ENCODE results near the gene PDE3B. TPM values are rescaled to one million over a fixed set of nuclear protein-coding genes. Genes with fewer than 3 reads are reported as not detected.

Gene PDE3B
- total and polyA plus RNA-seq, 9 of the 15 experiments (the other 6 are each of a cell fraction or from before 2014, with no cell fraction given) = 2.3 to 22.5 (median 12.2) TPM

- TF ChIP-seq CLOCK (CRISPR knock-in tag; IDR thresholded peaks at IDR 0.05; ENCODE audit: borderline replicate concordance) (no peak), TGIF2 (CRISPR knock-in tag; IDR thresholded peaks at IDR 0.05) (no peak), ZSCAN29 (IDR thresholded peaks at IDR 0.05) (no peak), ZNF143 (CRISPR knock-in tag; IDR thresholded peaks at IDR 0.05) (no peak), HMBOX1 (IDR thresholded peaks at IDR 0.05) (no peak), ZNF134 (CRISPR knock-in tag; conservative IDR thresholded peaks at IDR 0.05) (no peak), FUS (optimal IDR thresholded peaks at IDR 0.05; ENCODE audit: low read depth, low read length) (no peak), ZBTB2 (IDR thresholded peaks at IDR 0.05) (no peak), RB1 (IDR thresholded peaks at IDR 0.05; ENCODE audit: low read depth) (no peak), ARHGAP35 (IDR thresholded peaks at IDR 0.05; ENCODE audit: partially characterized antibody) (no peak), E4F1 (CRISPR knock-in tag; IDR thresholded peaks at IDR 0.05; ENCODE audit: borderline replicate concordance) (peak; percentile 21; the same call in 1 of the 2 replicates), U2AF2 (optimal IDR thresholded peaks at IDR 0.05; ENCODE audit: low read depth, low read length) (no peak), AFF1 (IDR thresholded peaks at IDR 0.05; ENCODE audit: low read depth in 1 of 2, partially characterized antibody in 2 of 2) (no peak), TFAM (CRISPR knock-in tag; conservative IDR thresholded peaks at IDR 0.05) (no peak), DMBX1 (CRISPR knock-in tag; IDR thresholded peaks at IDR 0.05; ENCODE audit: borderline replicate concordance) (peak; percentile 98), CCNT2 (IDR thresholded peaks at IDR 0.05; ENCODE audit: borderline replicate concordance, extremely low read depth, insufficient read length, low read depth, low read length) (no peak)
These were observed 209.1 kb downstream of the PDE3B start (continued) for GRCh38 chr11:14852571-14853177.

Data from K562 (cell line).